Mesendoderm (in vitro differentiated cells): ENCODE measurements around the gene ANKRD55.
"Not testable (repeated sequence)": the region's sequence is repeated elsewhere in the genome, so short reads cannot be mapped to it uniquely, and the experiment has no call there.

Experiments used
- DNase-seq: peaks from one replicate; pipeline ENCODE4 v3.0.0; 2013
- H2AK5ac ChIP-seq: 2 replicates; pipeline ENCODE4 v1.6.1; 2013; ENCODE audit warnings: low read length, inconsistent platforms
- H2BK120ac ChIP-seq: 2 replicates; pipeline ENCODE4 v1.6.1; 2013; ENCODE audit warnings: low read depth, mild to moderate bottlenecking, low read length, moderate library complexity, mixed read lengths
- H2BK15ac ChIP-seq: replicated peaks from 2 replicates; pipeline ENCODE4 v1.6.1; 2013; ENCODE audit warnings: low read depth, mild to moderate bottlenecking, moderate library complexity
- H2BK5ac ChIP-seq: 2 replicates; pipeline ENCODE4 v1.6.1; 2013; ENCODE audit warnings: low read length, inconsistent platforms
- H3K18ac ChIP-seq: 2 replicates; pipeline ENCODE4 v1.6.1; 2013; ENCODE audit warnings: mild to moderate bottlenecking, low read length, mixed read lengths
- H3K23ac ChIP-seq: one replicate; pipeline ENCODE4 v1.6.1; 2013; ENCODE audit warnings: low read length
- H3K27ac ChIP-seq: 2 replicates; pipeline ENCODE4 v1.5.1; 2013; ENCODE audit warnings: low read depth, mild to moderate bottlenecking, inconsistent platforms, low read length, moderate library complexity
- H3K27me3 ChIP-seq: 2 replicates; pipeline ENCODE4 v1.6.1; 2013; ENCODE audit warnings: low read length, control low read depth, mild to moderate bottlenecking, inconsistent platforms; ENCODE audit not compliant: insufficient read depth, poor library complexity
- H3K36me3 ChIP-seq: 2 replicates; pipeline ENCODE4 v1.6.1; 2013; ENCODE audit warnings: low read length, inconsistent platforms; ENCODE audit not compliant: control insufficient read depth, insufficient read depth
- H3K4ac ChIP-seq: one replicate; pipeline ENCODE4 v1.6.1; 2013; ENCODE audit warnings: low read depth, mild to moderate bottlenecking, low read length, moderate library complexity
- H3K4me1 ChIP-seq: 2 replicates; pipeline ENCODE4 v1.6.1; 2013; ENCODE audit warnings: low read depth, low read length, inconsistent platforms; ENCODE audit not compliant: control insufficient read depth
- H3K4me2 ChIP-seq: 2 replicates; pipeline ENCODE4 v1.6.1; 2013; ENCODE audit warnings: low read length
- H3K4me3 ChIP-seq: 2 replicates; pipeline ENCODE4 v1.5.1; 2013; ENCODE audit warnings: mild to moderate bottlenecking, low read length
- H3K56ac ChIP-seq: one replicate; pipeline ENCODE4 v1.6.1; 2013; ENCODE audit warnings: low read length
- H3K79me1 ChIP-seq: 2 replicates; pipeline ENCODE4 v1.6.1; 2013; ENCODE audit warnings: low read length, inconsistent platforms
- H3K79me2 ChIP-seq: 2 replicates; pipeline ENCODE4 v1.6.1; 2013; ENCODE audit warnings: mild to moderate bottlenecking, low read length; ENCODE audit not compliant: control insufficient read depth, insufficient read depth
- H3K9ac ChIP-seq: 2 replicates; pipeline ENCODE4 v1.6.1; 2013; ENCODE audit warnings: low read length, inconsistent platforms
- H4K5ac ChIP-seq: one replicate; pipeline ENCODE4 v1.6.1; 2013; ENCODE audit warnings: low read length
- H4K8ac ChIP-seq: one replicate; pipeline ENCODE4 v1.6.1; 2013; ENCODE audit warnings: low read depth, mild to moderate bottlenecking, control low read depth, low read length, moderate library complexity
- WGBS: extraction: QIAGEN DNeasy Blood & Tissue Kit; methylation state at CpG from one replicate; pipeline ENCODE4 v1.1.7; 2013; ENCODE audit warnings: low lambda C conversion rate, missing lambda C conversion rate; ENCODE audit not compliant: insufficient coverage; ENCODE audit errors: extremely low coverage; 5-methylcytosine and 5-hydroxymethylcytosine counted together

ANKRD55 gene

GRCh38 chr5:56245481-56245880, 12.4 kb upstream of the ANKRD55 start:
- Histone ChIP-seq H3K4me2 (no peak overlapping the region), H3K4ac (no peak overlapping the region), H2BK15ac (no peak overlapping the region), H3K18ac (no peak overlapping the region), H3K27ac (no peak overlapping the region), H3K79me1 (no peaks in the 10 kb centered on the region), H3K4me1 (no peaks in the 10 kb centered on the region), H3K27me3 (no peaks in the 10 kb centered on the region), H4K5ac (no peak overlapping the region), H3K79me2 (no peaks in the 10 kb centered on the region), H4K8ac (no peak overlapping the region), H3K9ac (no peak overlapping the region), H2BK120ac (no peak overlapping the region), H3K56ac (no peak overlapping the region), H3K23ac (no peak overlapping the region), H2BK5ac (no peak overlapping the region), H3K4me3 (no peak overlapping the region), H2AK5ac (no peak overlapping the region), H3K36me3 (no peaks in the 10 kb centered on the region)
- DNase-seq, result no peak
- 100% methylated on average over 1 of the region's 2 CpGs for WGBS

GRCh38 chr5:56244627-56245026, 11.5 kb upstream of the ANKRD55 start:
- H3K36me3 ChIP-seq, result no peaks in the 10 kb centered on the region
- H4K8ac ChIP-seq, result no peak overlapping the region
- no peak overlapping the region for H3K56ac ChIP-seq
- no peak overlapping the region for H4K5ac ChIP-seq
- H3K79me1 ChIP-seq, result no peaks in the 10 kb centered on the region
- H3K4me3 ChIP-seq, result no peak overlapping the region
- H3K27ac ChIP-seq, result no peak overlapping the region
- H3K4ac ChIP-seq, result no peak overlapping the region
- no peak overlapping the region for H3K23ac ChIP-seq
- H2BK120ac ChIP-seq, result no peak overlapping the region
- H3K27me3 ChIP-seq, result no peaks in the 10 kb centered on the region
- H2BK5ac ChIP-seq, result no peak overlapping the region
- no peaks in the 10 kb centered on the region for H3K4me1 ChIP-seq
- H3K79me2 ChIP-seq, result no peaks in the 10 kb centered on the region
- DNase-seq, result no peak
- no peak overlapping the region for H3K18ac ChIP-seq
- no peak overlapping the region for H3K4me2 ChIP-seq
- H2AK5ac ChIP-seq, result no peak overlapping the region
- H2BK15ac ChIP-seq, result no peak overlapping the region
- no peak overlapping the region for H3K9ac ChIP-seq

- not testable (repeated sequence) for H3K79me1 ChIP-seq, H3K18ac ChIP-seq, H3K4me2 ChIP-seq, H3K9ac ChIP-seq, H3K23ac ChIP-seq, H3K4me3 ChIP-seq, DNase-seq, H3K79me2 ChIP-seq, H3K36me3 ChIP-seq, H2AK5ac ChIP-seq, H3K4me1 ChIP-seq, H3K56ac ChIP-seq, H2BK120ac ChIP-seq, H4K5ac ChIP-seq, H3K27ac ChIP-seq, H3K4ac ChIP-seq, H2BK5ac ChIP-seq, H4K8ac ChIP-seq, H2BK15ac ChIP-seq, H3K27me3 ChIP-seq
- WGBS, result no CpG with 5 or more reads among the region's 1 CpG
Measured at GRCh38 chr5:56242271-56242670, 9.1 kb upstream of the ANKRD55 start.

GRCh38 chr5:56232538-56232937, 592 bp downstream of the ANKRD55 start:
- Histone ChIP-seq H2BK15ac (no peak overlapping the region), H2BK120ac (no peak overlapping the region), H3K79me2 (no peaks in the 10 kb centered on the region), H4K8ac (no peak overlapping the region), H2AK5ac (no peak overlapping the region), H3K9ac (no peak overlapping the region), H3K79me1 (no peaks in the 10 kb centered on the region), H3K4ac (no peak overlapping the region), H3K4me3 (no peak overlapping the region), H3K4me2 (no peak overlapping the region), H3K18ac (no peak overlapping the region), H3K23ac (no peak overlapping the region), H4K5ac (no peak overlapping the region), H3K27ac (no peak overlapping the region), H3K27me3 (no peaks in the 10 kb centered on the region), H3K56ac (no peak overlapping the region), H2BK5ac (no peak overlapping the region), H3K4me1 (no peaks in the 10 kb centered on the region), H3K36me3 (no peaks in the 10 kb centered on the region)
- DNase-seq, result no peak
- WGBS, result no CpG with 5 or more reads among the region's 1 CpG

GRCh38 chr5:56230576-56230975, 2.6 kb downstream of the ANKRD55 start:
- H3K4me3 ChIP-seq, result no peak overlapping the region

GRCh38 chr5:56229111-56229510, 4.0 kb downstream of the ANKRD55 start:
- no peak for DNase-seq
- H3K4me3 ChIP-seq, result no peak overlapping the region
- no peaks in the 10 kb centered on the region for H3K27me3 ChIP-seq

More at GRCh38 chr5:56230576-56230975, 2.6 kb downstream of the ANKRD55 start:
- no peak for DNase-seq
- Histone ChIP-seq H2AK5ac (no peak overlapping the region), H3K27ac (no peak overlapping the region), H3K79me2 (no peaks in the 10 kb centered on the region), H3K4me1 (no peaks in the 10 kb centered on the region), H3K4me2 (no peak overlapping the region), H3K27me3 (no peaks in the 10 kb centered on the region), H3K4ac (no peak overlapping the region), H4K8ac (no peak overlapping the region), H3K36me3 (no peaks in the 10 kb centered on the region), H3K18ac (no peak overlapping the region), H2BK5ac (no peak overlapping the region), H3K9ac (no peak overlapping the region), H2BK120ac (no peak overlapping the region), H2BK15ac (no peak overlapping the region), H4K5ac (no peak overlapping the region), H3K79me1 (no peaks in the 10 kb centered on the region), H3K23ac (no peak overlapping the region), H3K56ac (no peak overlapping the region)

More at GRCh38 chr5:56229111-56229510, 4.0 kb downstream of the ANKRD55 start:
- no peak overlapping the region for H3K23ac ChIP-seq
- H3K9ac ChIP-seq, result no peak overlapping the region
- no peak overlapping the region for H3K18ac ChIP-seq
- no peak overlapping the region for H4K5ac ChIP-seq
- H3K4me1 ChIP-seq, result no peaks in the 10 kb centered on the region
- no peak overlapping the region for H4K8ac ChIP-seq
- no peak overlapping the region for H3K4me2 ChIP-seq
- H3K79me2 ChIP-seq, result no peaks in the 10 kb centered on the region
- H3K36me3 ChIP-seq, result no peaks in the 10 kb centered on the region
- H2AK5ac ChIP-seq, result no peak overlapping the region
- H2BK120ac ChIP-seq, result no peak overlapping the region
- no CpG with 5 or more reads among the region's 7 CpGs for WGBS
- H3K56ac ChIP-seq, result no peak overlapping the region
- no peak overlapping the region for H2BK5ac ChIP-seq
- no peaks in the 10 kb centered on the region for H3K79me1 ChIP-seq
- H3K4ac ChIP-seq, result no peak overlapping the region
- H2BK15ac ChIP-seq, result no peak overlapping the region
- no peak overlapping the region for H3K27ac ChIP-seq
